22Rv1 (cell line): ENCODE data around the gene POF1B.

ENCODE experiments used
- ZFX ChIP-seq: fragments of 450-650 bp; IDR thresholded peaks from 2 replicates; pipeline ENCODE4 v1.6.1; 2017; ENCODE audit warnings: antibody characterized with exemption, borderline replicate concordance
- TF ChIP-seq, protein P1 (sequence below): fragments of 450-650 bp; IDR thresholded peaks from 2 replicates; pipeline ENCODE4 v1.5.1; 2017; ENCODE audit warnings: mild to moderate bottlenecking

DNA sequence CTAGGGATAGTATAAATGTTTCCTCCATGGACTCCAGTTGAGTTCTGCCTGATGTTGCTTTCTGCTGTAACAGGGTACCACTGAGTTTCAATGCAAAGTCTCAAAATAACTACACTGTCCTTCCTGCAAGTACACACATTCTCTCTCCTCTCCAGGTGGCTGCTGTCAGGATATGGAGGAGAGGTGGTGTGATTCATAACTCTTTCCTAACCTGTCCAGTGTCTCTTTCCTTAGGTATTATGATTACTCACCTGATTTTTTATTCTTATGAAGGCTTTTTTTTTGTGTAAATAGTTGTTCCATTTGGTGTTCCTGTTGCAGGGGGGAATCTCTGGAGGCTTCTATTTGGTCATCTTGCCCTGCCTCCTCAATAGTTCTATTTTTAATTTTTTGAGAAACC is 39.8 kb upstream of the POF1B start:
- TF ChIP-seq, protein P1, sequence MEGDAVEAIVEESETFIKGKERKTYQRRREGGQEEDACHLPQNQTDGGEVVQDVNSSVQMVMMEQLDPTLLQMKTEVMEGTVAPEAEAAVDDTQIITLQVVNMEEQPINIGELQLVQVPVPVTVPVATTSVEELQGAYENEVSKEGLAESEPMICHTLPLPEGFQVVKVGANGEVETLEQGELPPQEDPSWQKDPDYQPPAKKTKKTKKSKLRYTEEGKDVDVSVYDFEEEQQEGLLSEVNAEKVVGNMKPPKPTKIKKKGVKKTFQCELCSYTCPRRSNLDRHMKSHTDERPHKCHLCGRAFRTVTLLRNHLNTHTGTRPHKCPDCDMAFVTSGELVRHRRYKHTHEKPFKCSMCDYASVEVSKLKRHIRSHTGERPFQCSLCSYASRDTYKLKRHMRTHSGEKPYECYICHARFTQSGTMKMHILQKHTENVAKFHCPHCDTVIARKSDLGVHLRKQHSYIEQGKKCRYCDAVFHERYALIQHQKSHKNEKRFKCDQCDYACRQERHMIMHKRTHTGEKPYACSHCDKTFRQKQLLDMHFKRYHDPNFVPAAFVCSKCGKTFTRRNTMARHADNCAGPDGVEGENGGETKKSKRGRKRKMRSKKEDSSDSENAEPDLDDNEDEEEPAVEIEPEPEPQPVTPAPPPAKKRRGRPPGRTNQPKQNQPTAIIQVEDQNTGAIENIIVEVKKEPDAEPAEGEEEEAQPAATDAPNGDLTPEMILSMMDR, result no peak
- TF ChIP-seq ZFX, result no peak
